H1 (cell line): ENCODE measurements around the gene EBF3. TPM values are rescaled to one million over a fixed set of nuclear protein-coding genes. Genes with fewer than 3 reads are reported as not detected.

Experiments
- CTCF ChIA-PET: fragments of 300-600 bp; sonication (Branson Sonifier 250); formaldehyde crosslinking; loops from one replicate; lab custom pipeline; 2021; ENCODE audit not compliant: partially characterized antibody; lab: Charles Lee
- POLR2A ChIA-PET: fragments of 300-600 bp; sonication (Branson Sonifier 250); formaldehyde crosslinking; loops from one replicate; lab custom pipeline; 2021; ENCODE audit warnings: inconsistent platforms; ENCODE audit not compliant: partially characterized antibody; lab: Charles Lee
- DNase-seq, 2 experiments: peaks; one replicate each; pipeline versions ENCODE4 v3.0.0 to v3.0.0-alpha.2; 2010 to 2022; ENCODE audit warnings: low spot score in 2 of 2, low read depth in 1 of 2, mixed read lengths in 1 of 2
- FAIRE-seq: peaks from 2 replicates; lab custom pipeline; 2011; peaks lifted over from hg19 to GRCh38; lab: Jason Lieb, UNC
- H2AFZ ChIP-seq: 2 replicates; pipeline ENCODE4 v1.8.1; 2012; ENCODE audit warnings: low read length, inconsistent platforms
- H2AK5ac ChIP-seq: 2 replicates; pipeline ENCODE4 v1.6.1; 2013; ENCODE audit warnings: low read depth, low read length
- H2BK120ac ChIP-seq: replicated peaks from 2 replicates; pipeline ENCODE3; 2013; ENCODE audit warnings: low read depth, low read length, inconsistent platforms
- H2BK12ac ChIP-seq: 2 replicates; pipeline ENCODE4 v1.6.1; 2013; ENCODE audit warnings: low read depth, low read length
- H2BK15ac ChIP-seq: 2 replicates; pipeline ENCODE4 v1.6.1; 2013; ENCODE audit warnings: low read length
- H2BK20ac ChIP-seq: 2 replicates; pipeline ENCODE4 v1.6.1; 2013; ENCODE audit warnings: low read length
- H2BK5ac ChIP-seq: 2 replicates; pipeline ENCODE4 v1.6.1; 2013; ENCODE audit warnings: low read depth, low read length
- H3K14ac ChIP-seq: 2 replicates; pipeline ENCODE4 v1.6.1; 2013; ENCODE audit warnings: inconsistent platforms; ENCODE audit not compliant: insufficient read length
- H3K18ac ChIP-seq: 2 replicates; pipeline ENCODE4 v1.6.1; 2013; ENCODE audit warnings: low read length; ENCODE audit errors: extremely low read depth
- H3K23ac ChIP-seq: 2 replicates; pipeline ENCODE4 v1.6.1; 2013; ENCODE audit warnings: inconsistent platforms; ENCODE audit not compliant: insufficient read length
- H3K23me2 ChIP-seq: 2 replicates; pipeline ENCODE4 v1.6.1; 2013; ENCODE audit warnings: low read depth, low read length
- H3K27ac ChIP-seq: 2 replicates; pipeline ENCODE4 v1.6.1; 2011; ENCODE audit warnings: low read depth, low read length, inconsistent platforms
- H3K27me3 ChIP-seq, 4 experiments: replicated peaks in 1 of 4; 1 replicate in 1 of 4; 2 replicates in 3 of 4; pipeline versions ENCODE4 v1.6.1 to v1.8.1; 2011 to 2013; ENCODE audit warnings: low read length in 3 of 4, mild to moderate bottlenecking in 3 of 4, inconsistent platforms in 2 of 4, mixed read lengths in 2 of 4, moderate library complexity in 1 of 4; ENCODE audit not compliant: control insufficient read depth in 3 of 4, insufficient read depth in 3 of 4; ENCODE audit errors: extremely low read depth in 1 of 4
- H3K36me3 ChIP-seq, 4 experiments: 2 replicates each; pipeline versions ENCODE4 v1.6.1 to v1.8.1; 2011 to 2013; ENCODE audit warnings: mild to moderate bottlenecking in 4 of 4, low read length in 3 of 4, moderate library complexity in 2 of 4, control low read depth in 1 of 4, inconsistent platforms in 1 of 4; ENCODE audit not compliant: insufficient read depth in 4 of 4, control insufficient read depth in 2 of 4
- H3K4ac ChIP-seq: replicated peaks from 2 replicates; pipeline ENCODE3; 2013; ENCODE audit warnings: low read length, low read depth, mixed read lengths, inconsistent platforms; ENCODE audit not compliant: insufficient read length
- H3K4me1 ChIP-seq, 4 experiments: replicated peaks in 1 of 4; 1 replicate in 1 of 4; 2 replicates in 3 of 4; pipeline versions ENCODE4 v1.6.1 to v1.8.1; 2011 to 2013; ENCODE audit warnings: low read length in 3 of 4, inconsistent platforms in 2 of 4, mixed read lengths in 1 of 4; ENCODE audit not compliant: insufficient read depth in 4 of 4, control insufficient read depth in 3 of 4
- H3K4me2 ChIP-seq, 2 experiments: 2 replicates each; pipeline versions ENCODE4 v1.6.1 to v1.8.1; 2011 to 2013; ENCODE audit warnings: low read depth in 2 of 2, low read length in 2 of 2, control low read depth in 1 of 2, inconsistent platforms in 1 of 2, mild to moderate bottlenecking in 1 of 2; ENCODE audit not compliant: insufficient read depth in 1 of 2
- H3K4me3 ChIP-seq, 4 experiments: fragments of 200-600, 300-600 bp in 1 of 4; sonication (generic), shearing (Covaris generic), sonication (Bioruptor Twin) in 1 of 4; 2 replicates each; pipeline versions ENCODE4 v1.5.1 to v1.8.1; 2011 to 2016; ENCODE audit warnings: low read length in 4 of 4, low read depth in 3 of 4, control low read depth in 2 of 4, inconsistent platforms in 2 of 4, mild to moderate bottlenecking in 2 of 4, mixed read lengths in 1 of 4, moderate library complexity in 1 of 4; ENCODE audit not compliant: insufficient read depth in 2 of 4; ENCODE audit errors: extremely low read depth in 1 of 4
- H3K56ac ChIP-seq: replicated peaks from 2 replicates; pipeline ENCODE3; 2013; ENCODE audit warnings: low read depth, mild to moderate bottlenecking, mixed read lengths, low read length, inconsistent platforms; ENCODE audit not compliant: insufficient read length
- H3K79me1 ChIP-seq: 2 replicates; pipeline ENCODE4 v1.6.1; 2013; ENCODE audit warnings: low read depth, low read length, control low read depth
- H3K79me2 ChIP-seq, 2 experiments: 2 replicates each; pipeline versions ENCODE4 v1.6.1 to v1.8.1; 2012 to 2013; ENCODE audit warnings: low read length in 2 of 2, mild to moderate bottlenecking in 2 of 2, inconsistent platforms in 1 of 2; ENCODE audit not compliant: insufficient read depth in 2 of 2, control insufficient read depth in 1 of 2
- H3K9ac ChIP-seq, 4 experiments: replicated peaks in 1 of 4; 1 replicate in 1 of 4; 2 replicates in 3 of 4; pipeline versions ENCODE4 v1.6.1 to v1.8.1; 2011 to 2013; ENCODE audit warnings: low read depth in 3 of 4, low read length in 3 of 4, control low read depth in 2 of 4, mild to moderate bottlenecking in 2 of 4, moderate library complexity in 2 of 4, inconsistent platforms in 1 of 4; ENCODE audit errors: extremely low read depth in 1 of 4
- H3K9me3 ChIP-seq, 2 experiments: 2 replicates each; pipeline versions ENCODE4 v1.6.1 to v1.8.1; 2012 to 2013; ENCODE audit warnings: mild to moderate bottlenecking in 2 of 2, moderate library complexity in 2 of 2, control low read depth in 1 of 2, inconsistent platforms in 1 of 2, low read depth in 1 of 2, low read length in 1 of 2, mixed read lengths in 1 of 2; ENCODE audit not compliant: insufficient read depth in 2 of 2
- H4K20me1 ChIP-seq, 2 experiments: replicated peaks in 1 of 2; 2 replicates each; pipeline versions ENCODE3 to v1.8.1; 2011 to 2013; ENCODE audit warnings: inconsistent platforms in 2 of 2, low read length in 2 of 2, mild to moderate bottlenecking in 1 of 2; ENCODE audit not compliant: insufficient read depth in 2 of 2, control insufficient read depth in 1 of 2
- H4K5ac ChIP-seq: 2 replicates; pipeline ENCODE4 v1.6.1; 2013; ENCODE audit warnings: low read length, low read depth, mixed read lengths, inconsistent platforms; ENCODE audit not compliant: insufficient read length
- H4K8ac ChIP-seq: 2 replicates; pipeline ENCODE4 v1.8.0; 2013; ENCODE audit warnings: mild to moderate bottlenecking, moderate library complexity, low read length, inconsistent platforms; ENCODE audit not compliant: insufficient read depth; ENCODE audit errors: extremely low read depth
- H4K91ac ChIP-seq: replicated peaks from 2 replicates; pipeline ENCODE3; 2013; ENCODE audit warnings: low read length, mixed read lengths, inconsistent platforms; ENCODE audit not compliant: insufficient read length
- BACH1 ChIP-seq: IDR thresholded peaks from 2 replicates; pipeline ENCODE4 v1.6.1; 2012; ENCODE audit warnings: low read length, improper control_type of control experiment
- BRCA1 ChIP-seq: IDR thresholded peaks from 2 replicates; pipeline ENCODE4 v1.6.1; 2012; ENCODE audit warnings: low read depth, low read length, improper control_type of control experiment
- CREB1 ChIP-seq: IDR thresholded peaks from 2 replicates; pipeline ENCODE4 v1.6.1; 2012; ENCODE audit warnings: inconsistent platforms
- KDM5A ChIP-seq: fragments of 200-600 bp; IDR thresholded peaks from 2 replicates; pipeline ENCODE4 v1.7.1; 2012; ENCODE audit warnings: mild to moderate bottlenecking, low read length, inconsistent platforms, mixed read lengths
- SIX5 ChIP-seq: IDR thresholded peaks from 2 replicates; pipeline ENCODE4 v1.6.1; 2011; ENCODE audit warnings: mild to moderate bottlenecking, low read depth, low read length
- WGBS, 2 experiments: shearing (Covaris generic) in 1 of 2; methylation state at CpG; one replicate each; pipeline versions ENCODE4 v1.1.6 to v1.1.7; 2013 to 2015; ENCODE audit warnings: low lambda C conversion rate in 2 of 2, mixed read lengths in 2 of 2, inconsistent platforms in 1 of 2, low coverage in 1 of 2, missing lambda C conversion rate in 1 of 2; ENCODE audit not compliant: insufficient replicate concordance in 2 of 2, insufficient coverage in 1 of 2, insufficient read length in 1 of 2; ENCODE audit errors: extremely low coverage in 1 of 2, missing lambda C conversion rate in 1 of 2; 5-methylcytosine and 5-hydroxymethylcytosine counted together
- polyA plus RNA-seq, 7 experiments: library from polyadenylated mRNA; depleted of rRNA in 3 of 7; stranded (reverse) in 5 of 7; unstranded in 2 of 7; fragments of >200 nt in 5 of 7; fragments of 200-250 nt in 2 of 7; gene quantifications; 1 replicate in 5 of 7; 2 replicates in 1 of 7; 4 replicates in 1 of 7; pipeline versions ENCODE4 v1.2.1 to v1.2.3, GENCODE V29; 2011 to 2013; ENCODE audit warnings: missing spikeins in 2 of 7, mixed read lengths in 2 of 7
- total RNA-seq: library from RNA; stranded (reverse); fragmentation: NEBNext Ultra II Directional; extraction: Animal tissue kit (Norgen Biotek cat#: 25700); gene quantifications from 2 replicates; pipeline ENCODE4 v1.2.1, GENCODE V29; 2021

EBF3 gene
- total and polyA plus RNA-seq, 2 of the 8 experiments (the other 6 are each of a cell fraction or from before 2014, with no cell fraction given): 0.08 to 0.26 TPM

DNA sequence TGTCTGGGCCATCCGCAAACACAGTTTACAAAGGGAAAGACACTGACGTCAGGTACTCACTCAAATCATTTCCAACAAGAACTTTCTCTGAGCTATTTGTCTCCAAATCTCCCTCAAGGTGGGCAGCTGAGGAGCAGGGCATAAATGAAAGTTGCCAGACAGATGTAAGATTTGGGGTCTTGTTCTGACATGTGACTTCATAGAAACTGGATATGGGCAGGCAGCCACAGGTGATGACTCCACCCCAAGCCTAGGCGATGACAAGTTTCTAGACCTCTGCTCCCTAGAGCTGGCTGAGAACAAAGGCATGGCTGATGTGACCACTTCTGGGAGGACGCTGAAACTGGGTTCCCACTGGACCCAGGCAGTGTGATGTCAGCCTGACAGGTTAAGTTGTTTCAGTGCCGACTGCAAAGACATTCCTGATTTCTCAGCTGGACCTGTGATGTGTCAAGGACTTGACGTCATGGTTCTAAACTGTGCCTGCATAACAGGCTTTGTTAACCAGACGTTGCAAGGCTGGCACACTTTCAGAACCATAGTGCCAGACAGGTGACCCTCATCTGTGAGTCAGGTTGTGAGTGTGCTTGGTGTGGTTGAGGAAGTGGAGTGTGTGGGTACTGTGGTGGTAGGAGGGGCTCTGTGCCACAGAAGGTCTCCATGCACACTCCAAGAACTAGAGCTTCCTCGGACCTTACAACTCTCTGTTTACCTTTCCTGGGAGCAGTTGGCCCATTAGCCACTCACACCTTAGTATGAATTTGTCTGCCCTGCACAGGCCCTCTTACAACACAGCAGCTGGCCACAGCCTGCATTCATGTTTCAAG, 39.9 kb upstream of the EBF3 start:
- H3K18ac ChIP-seq: no peak overlapping the region
- no peak overlapping the region for H3K4me3 ChIP-seq
- H3K9me3 ChIP-seq: no peaks in the 10 kb centered on the region; a peak in 1 of 4 replicates
- no peak for TF ChIP-seq BRCA1
- TF ChIP-seq SIX5: no peak
- TF ChIP-seq KDM5A: no peak
- no peak for TF ChIP-seq CREB1
- TF ChIP-seq BACH1: no peak
- TF ChIP-seq, all 59 proteins: peak for 0
- Histone ChIP-seq H4K20me1 (no peaks in the 10 kb centered on the region), H2BK15ac (no peak overlapping the region), H2AK5ac (no peak overlapping the region), H3K4ac (no peak overlapping the region), H2AFZ (no peak overlapping the region), H3K27me3 (no peaks in the 10 kb centered on the region), H3K23ac (no peak overlapping the region), H3K79me1 (no peaks in the 10 kb centered on the region), H4K5ac (no peak overlapping the region), H3K14ac (no peak overlapping the region), H3K4me1 (no peaks in the 10 kb centered on the region), H4K8ac (no peak overlapping the region), H3K36me3 (no peaks in the 10 kb centered on the region), H2BK20ac (no peak overlapping the region), H2BK5ac (no peak overlapping the region), H3K9ac (no peak overlapping the region), H3K27ac (no peak overlapping the region), H3K56ac (no peak overlapping the region), H4K91ac (no peak overlapping the region), H3K23me2 (no peaks in the 10 kb centered on the region), H2BK12ac (no peak overlapping the region), H3K4me2 (no peak overlapping the region), H3K79me2 (no peaks in the 10 kb centered on the region), H2BK120ac (no peak overlapping the region)
- ChIA-PET CTCF (interaction anchor here (1.0 to 1.7 kb wide), 3 partner anchors 18 to 106 kb away, joined by 3 to 6 read pairs (median 5); partner anchors contain the start of gene C10orf143), POLR2A (no interaction called here)
- whole genome bisulfite sequencing, 2 experiments: 83% methylated on average over 8 of the region's 8 CpGs; no CpG with 5 or more reads in 1 of the 2 experiments
- no peak for DNase-seq
- no peak for FAIRE-seq
